HEK293 (cell line): ENCODE data around the gene STRA6.
A peak's percentile ranks its signal among the peaks of the same experiment; 100 is the strongest.

ENCODE experiments used
- HOXA7 ChIP-seq: sonication (generic); formaldehyde crosslinking; IDR thresholded peaks from 2 replicates; pipeline ENCODE4 v1.8.1; 2022; ENCODE audit warnings: missing genetic modification reagents, borderline replicate concordance
- KLF8 ChIP-seq: fragments of 450-650 bp; formaldehyde crosslinking; IDR thresholded peaks from 2 replicates; pipeline ENCODE4 v1.5.1; 2016; ENCODE audit warnings: missing biosample characterization, missing genetic modification characterization
- TRIM28 ChIP-seq: IDR thresholded peaks from 2 replicates; pipeline ENCODE4 v1.6.1; 2011; ENCODE audit warnings: low read length, control low read depth, borderline replicate concordance
- ZBTB17 ChIP-seq: fragments of 450-650 bp; formaldehyde crosslinking; IDR thresholded peaks from 2 replicates; pipeline ENCODE4 v1.5.1; 2016; ENCODE audit warnings: missing biosample characterization, missing genetic modification characterization
- ZFP37 ChIP-seq: fragments of 450-650 bp; formaldehyde crosslinking; IDR thresholded peaks from 2 replicates; pipeline ENCODE4 v1.5.1; 2016; ENCODE audit warnings: missing biosample characterization, missing genetic modification characterization
- ZFP41 ChIP-seq: fragments of 450-650 bp; formaldehyde crosslinking; IDR thresholded peaks from 2 replicates; pipeline ENCODE4 v1.5.1; 2016; ENCODE audit warnings: missing biosample characterization, missing genetic modification characterization, borderline replicate concordance
- ZNF132 ChIP-seq: fragments of 450-650 bp; formaldehyde crosslinking; IDR thresholded peaks from 2 replicates; pipeline ENCODE4 v1.5.1; 2017; ENCODE audit warnings: missing biosample characterization, missing genetic modification characterization, borderline replicate concordance
- ZNF266 ChIP-seq: fragments of 450-650 bp; formaldehyde crosslinking; IDR thresholded peaks from 2 replicates; pipeline ENCODE4 v1.5.1; 2016; ENCODE audit warnings: missing biosample characterization, missing genetic modification characterization, low read depth
- ZNF416 ChIP-seq: fragments of 450-650 bp; formaldehyde crosslinking; IDR thresholded peaks from 2 replicates; pipeline ENCODE4 v1.5.1; 2016; ENCODE audit warnings: missing biosample characterization, missing genetic modification characterization
- ZNF529 ChIP-seq: fragments of 450-650 bp; formaldehyde crosslinking; IDR thresholded peaks from 2 replicates; pipeline ENCODE4 v1.5.1; 2017; ENCODE audit warnings: missing genetic modification characterization, missing biosample characterization; ENCODE audit not compliant: insufficient replicate concordance
- ZNF530 ChIP-seq: fragments of 450-650 bp; formaldehyde crosslinking; IDR thresholded peaks from 2 replicates; pipeline ENCODE4 v1.5.1; 2016; ENCODE audit warnings: low read depth, missing biosample characterization, missing genetic modification characterization
- ZNF629 ChIP-seq: fragments of 450-650 bp; formaldehyde crosslinking; IDR thresholded peaks from 2 replicates; pipeline ENCODE4 v1.5.1; 2017; ENCODE audit warnings: missing biosample characterization, missing genetic modification characterization
- ZNF664 ChIP-seq: fragments of 450-650 bp; formaldehyde crosslinking; IDR thresholded peaks from 2 replicates; pipeline ENCODE4 v1.5.1; 2016; ENCODE audit warnings: missing biosample characterization, missing genetic modification characterization
- ZNF785 ChIP-seq: fragments of 450-650 bp; formaldehyde crosslinking; IDR thresholded peaks from 2 replicates; pipeline ENCODE4 v1.5.1; 2016; ENCODE audit warnings: missing biosample characterization, missing genetic modification characterization
- ZSCAN30 ChIP-seq: fragments of 450-650 bp; IDR thresholded peaks from 2 replicates; pipeline ENCODE4 v1.5.1; 2018; ENCODE audit warnings: missing biosample characterization, mild to moderate bottlenecking, missing genetic modification characterization, moderate library complexity
- TF ChIP-seq, protein P1 (sequence below): fragments of 450-650 bp; formaldehyde crosslinking; IDR thresholded peaks from 2 replicates; pipeline ENCODE4 v1.5.1; 2016; ENCODE audit warnings: missing biosample characterization, missing genetic modification characterization
- TF ChIP-seq, protein P2 (sequence below): fragments of 450-650 bp; formaldehyde crosslinking; IDR thresholded peaks from 2 replicates; pipeline ENCODE4 v1.5.1; 2016; ENCODE audit warnings: missing biosample characterization, missing genetic modification characterization
- TF ChIP-seq, protein P3 (sequence below): fragments of 450-650 bp; formaldehyde crosslinking; conservative IDR thresholded peaks from 2 replicates; pipeline ENCODE4 v1.5.1; 2016; ENCODE audit warnings: low read depth, missing biosample characterization, missing genetic modification characterization
- TF ChIP-seq, protein P4 (sequence below): fragments of 450-650 bp; formaldehyde crosslinking; IDR thresholded peaks from 2 replicates; pipeline ENCODE4 v1.5.1; 2016; ENCODE audit warnings: missing biosample characterization, missing genetic modification characterization
- TF ChIP-seq, protein P5 (sequence below): fragments of 450-650 bp; formaldehyde crosslinking; IDR thresholded peaks from 2 replicates; pipeline ENCODE4 v1.5.1; 2016; ENCODE audit warnings: missing biosample characterization, missing genetic modification characterization
- TF ChIP-seq, protein P6 (sequence below): fragments of 450-650 bp; formaldehyde crosslinking; IDR thresholded peaks from 2 replicates; pipeline ENCODE4 v1.5.1; 2016; ENCODE audit warnings: missing biosample characterization, missing genetic modification characterization

The STRA6 gene

DNA sequence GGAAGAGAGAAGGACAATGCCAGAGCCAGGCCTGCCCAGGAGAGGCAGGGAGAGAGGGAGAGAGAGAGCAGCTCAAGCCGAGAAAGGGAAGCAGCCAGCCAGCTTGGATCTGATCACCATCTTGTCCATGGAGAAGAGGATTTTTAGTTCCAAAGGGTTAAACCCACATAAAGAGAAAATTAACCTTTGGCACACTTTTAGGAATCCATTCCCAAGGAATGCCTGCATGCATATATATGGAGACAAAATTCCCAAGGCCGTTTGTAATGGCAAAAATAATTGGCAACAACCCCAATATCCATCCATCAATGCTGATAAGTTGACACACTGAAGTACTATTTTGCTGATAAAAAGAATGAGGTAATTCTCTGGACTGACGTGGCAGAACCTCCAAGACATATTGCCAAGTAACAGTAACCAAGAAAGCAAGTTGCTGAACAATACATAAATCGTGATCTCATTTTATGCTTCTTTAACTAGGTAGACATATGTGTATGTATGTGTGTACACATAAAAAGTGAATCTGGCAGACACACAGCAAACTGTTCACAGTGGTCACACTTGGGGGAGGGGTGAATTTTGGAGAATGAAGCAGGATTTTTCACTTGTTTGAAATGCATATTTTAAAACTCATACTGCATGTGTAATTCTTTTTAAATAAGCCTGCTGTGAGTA, 7.5 kb upstream of the STRA6 start (continued):
- TF ChIP-seq, protein P1, sequence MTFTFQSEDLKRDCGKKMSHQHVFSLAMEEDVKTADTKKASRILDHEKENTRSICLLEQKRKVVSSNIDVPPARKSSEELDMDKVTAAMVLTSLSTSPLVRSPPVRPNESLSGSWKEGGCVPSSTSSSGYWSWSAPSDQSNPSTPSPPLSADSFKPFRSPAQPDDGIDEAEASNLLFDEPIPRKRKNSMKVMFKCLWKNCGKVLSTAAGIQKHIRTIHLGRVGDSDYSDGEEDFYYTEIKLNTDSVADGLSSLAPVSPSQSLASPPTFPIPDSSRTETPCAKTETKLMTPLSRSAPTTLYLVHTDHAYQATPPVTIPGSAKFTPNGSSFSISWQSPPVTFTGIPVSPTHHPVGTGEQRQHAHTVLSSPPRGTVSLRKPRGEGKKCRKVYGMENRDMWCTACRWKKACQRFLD (tag by site-specific recombination), result no peak
- TF ChIP-seq ZNF266 (tag by site-specific recombination), result no peak
- no peak for TF ChIP-seq ZBTB17 (tag by site-specific recombination)
- TF ChIP-seq, protein P2, sequence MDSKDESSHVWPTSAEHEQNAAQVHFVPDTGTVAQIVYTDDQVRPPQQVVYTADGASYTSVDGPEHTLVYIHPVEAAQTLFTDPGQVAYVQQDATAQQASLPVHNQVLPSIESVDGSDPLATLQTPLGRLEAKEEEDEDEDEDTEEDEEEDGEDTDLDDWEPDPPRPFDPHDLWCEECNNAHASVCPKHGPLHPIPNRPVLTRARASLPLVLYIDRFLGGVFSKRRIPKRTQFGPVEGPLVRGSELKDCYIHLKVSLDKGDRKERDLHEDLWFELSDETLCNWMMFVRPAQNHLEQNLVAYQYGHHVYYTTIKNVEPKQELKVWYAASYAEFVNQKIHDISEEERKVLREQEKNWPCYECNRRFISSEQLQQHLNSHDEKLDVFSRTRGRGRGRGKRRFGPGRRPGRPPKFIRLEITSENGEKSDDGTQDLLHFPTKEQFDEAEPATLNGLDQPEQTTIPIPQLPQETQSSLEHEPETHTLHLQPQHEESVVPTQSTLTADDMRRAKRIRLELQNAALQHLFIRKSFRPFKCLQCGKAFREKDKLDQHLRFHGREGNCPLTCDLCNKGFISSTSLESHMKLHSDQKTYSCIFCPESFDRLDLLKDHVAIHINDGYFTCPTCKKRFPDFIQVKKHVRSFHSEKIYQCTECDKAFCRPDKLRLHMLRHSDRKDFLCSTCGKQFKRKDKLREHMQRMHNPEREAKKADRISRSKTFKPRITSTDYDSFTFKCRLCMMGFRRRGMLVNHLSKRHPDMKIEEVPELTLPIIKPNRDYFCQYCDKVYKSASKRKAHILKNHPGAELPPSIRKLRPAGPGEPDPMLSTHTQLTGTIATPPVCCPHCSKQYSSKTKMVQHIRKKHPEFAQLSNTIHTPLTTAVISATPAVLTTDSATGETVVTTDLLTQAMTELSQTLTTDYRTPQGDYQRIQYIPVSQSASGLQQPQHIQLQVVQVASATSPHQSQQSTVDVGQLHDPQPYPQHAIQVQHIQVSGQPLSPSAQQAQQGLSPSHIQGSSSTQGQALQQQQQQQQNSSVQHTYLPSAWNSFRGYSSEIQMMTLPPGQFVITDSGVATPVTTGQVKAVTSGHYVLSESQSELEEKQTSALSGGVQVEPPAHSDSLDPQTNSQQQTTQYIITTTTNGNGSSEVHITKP, result peak; percentile 40; the same call in 1 of the 2 replicates
- TF ChIP-seq ZNF529 (tag by site-specific recombination), result no peak
- TF ChIP-seq ZNF664 (tag by site-specific recombination), result peak; percentile 95
- TF ChIP-seq, protein P3, sequence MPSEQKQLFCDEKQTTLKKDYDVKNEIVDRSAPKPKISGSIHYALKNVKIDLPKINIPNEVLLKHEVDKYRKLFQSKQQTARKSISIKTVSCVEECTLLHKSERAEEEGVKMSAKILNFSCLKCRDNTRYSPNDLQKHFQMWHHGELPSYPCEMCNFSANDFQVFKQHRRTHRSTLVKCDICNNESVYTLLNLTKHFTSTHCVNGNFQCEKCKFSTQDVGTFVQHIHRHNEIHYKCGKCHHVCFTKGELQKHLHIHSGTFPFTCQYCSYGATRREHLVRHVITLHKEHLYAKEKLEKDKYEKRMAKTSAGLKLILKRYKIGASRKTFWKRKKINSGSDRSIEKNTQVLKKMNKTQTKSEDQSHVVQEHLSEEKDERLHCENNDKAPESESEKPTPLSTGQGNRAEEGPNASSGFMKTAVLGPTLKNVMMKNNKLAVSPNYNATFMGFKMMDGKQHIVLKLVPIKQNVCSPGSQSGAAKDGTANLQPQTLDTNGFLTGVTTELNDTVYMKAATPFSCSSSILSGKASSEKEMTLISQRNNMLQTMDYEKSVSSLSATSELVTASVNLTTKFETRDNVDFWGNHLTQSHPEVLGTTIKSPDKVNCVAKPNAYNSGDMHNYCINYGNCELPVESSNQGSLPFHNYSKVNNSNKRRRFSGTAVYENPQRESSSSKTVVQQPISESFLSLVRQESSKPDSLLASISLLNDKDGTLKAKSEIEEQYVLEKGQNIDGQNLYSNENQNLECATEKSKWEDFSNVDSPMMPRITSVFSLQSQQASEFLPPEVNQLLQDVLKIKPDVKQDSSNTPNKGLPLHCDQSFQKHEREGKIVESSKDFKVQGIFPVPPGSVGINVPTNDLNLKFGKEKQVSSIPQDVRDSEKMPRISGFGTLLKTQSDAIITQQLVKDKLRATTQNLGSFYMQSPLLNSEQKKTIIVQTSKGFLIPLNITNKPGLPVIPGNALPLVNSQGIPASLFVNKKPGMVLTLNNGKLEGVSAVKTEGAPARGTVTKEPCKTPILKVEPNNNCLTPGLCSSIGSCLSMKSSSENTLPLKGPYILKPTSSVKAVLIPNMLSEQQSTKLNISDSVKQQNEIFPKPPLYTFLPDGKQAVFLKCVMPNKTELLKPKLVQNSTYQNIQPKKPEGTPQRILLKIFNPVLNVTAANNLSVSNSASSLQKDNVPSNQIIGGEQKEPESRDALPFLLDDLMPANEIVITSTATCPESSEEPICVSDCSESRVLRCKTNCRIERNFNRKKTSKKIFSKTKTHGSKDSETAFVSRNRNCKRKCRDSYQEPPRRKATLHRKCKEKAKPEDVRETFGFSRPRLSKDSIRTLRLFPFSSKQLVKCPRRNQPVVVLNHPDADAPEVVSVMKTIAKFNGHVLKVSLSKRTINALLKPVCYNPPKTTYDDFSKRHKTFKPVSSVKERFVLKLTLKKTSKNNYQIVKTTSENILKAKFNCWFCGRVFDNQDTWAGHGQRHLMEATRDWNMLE (tag by site-specific recombination), result 0 out of 2 replicates have a peak, but pooled peaks have one; percentile 15
- TF ChIP-seq ZNF629 (tag by site-specific recombination), result peak; percentile 97
- no peak; the same call in 1 of the 2 replicates for TF ChIP-seq TRIM28
- TF ChIP-seq ZNF132 (tag by site-specific recombination), result no peak
- no peak for TF ChIP-seq ZNF530 (tag by site-specific recombination)
- TF ChIP-seq ZFP37, result no peak; the same call in 1 of the 2 replicates
- peak; percentile 67 for TF ChIP-seq KLF8
- TF ChIP-seq ZFP41 (tag by site-specific recombination), result no peak
- TF ChIP-seq, protein P4, sequence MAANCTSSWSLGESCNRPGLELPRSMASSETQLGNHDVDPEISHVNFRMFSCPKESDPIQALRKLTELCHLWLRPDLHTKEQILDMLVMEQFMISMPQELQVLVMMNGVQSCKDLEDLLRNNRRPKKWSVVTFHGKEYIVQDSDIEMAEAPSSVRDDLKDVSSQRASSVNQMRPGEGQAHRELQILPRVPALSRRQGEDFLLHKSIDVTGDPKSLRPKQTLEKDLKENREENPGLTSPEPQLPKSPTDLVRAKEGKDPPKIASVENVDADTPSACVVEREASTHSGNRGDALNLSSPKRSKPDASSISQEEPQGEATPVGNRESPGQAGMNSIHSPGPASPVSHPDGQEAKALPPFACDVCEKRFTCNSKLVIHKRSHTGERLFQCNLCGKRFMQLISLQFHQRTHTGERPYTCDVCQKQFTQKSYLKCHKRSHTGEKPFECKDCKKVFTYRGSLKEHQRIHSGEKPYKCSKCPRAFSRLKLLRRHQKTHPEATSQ, result no peak
- TF ChIP-seq, protein P5, sequence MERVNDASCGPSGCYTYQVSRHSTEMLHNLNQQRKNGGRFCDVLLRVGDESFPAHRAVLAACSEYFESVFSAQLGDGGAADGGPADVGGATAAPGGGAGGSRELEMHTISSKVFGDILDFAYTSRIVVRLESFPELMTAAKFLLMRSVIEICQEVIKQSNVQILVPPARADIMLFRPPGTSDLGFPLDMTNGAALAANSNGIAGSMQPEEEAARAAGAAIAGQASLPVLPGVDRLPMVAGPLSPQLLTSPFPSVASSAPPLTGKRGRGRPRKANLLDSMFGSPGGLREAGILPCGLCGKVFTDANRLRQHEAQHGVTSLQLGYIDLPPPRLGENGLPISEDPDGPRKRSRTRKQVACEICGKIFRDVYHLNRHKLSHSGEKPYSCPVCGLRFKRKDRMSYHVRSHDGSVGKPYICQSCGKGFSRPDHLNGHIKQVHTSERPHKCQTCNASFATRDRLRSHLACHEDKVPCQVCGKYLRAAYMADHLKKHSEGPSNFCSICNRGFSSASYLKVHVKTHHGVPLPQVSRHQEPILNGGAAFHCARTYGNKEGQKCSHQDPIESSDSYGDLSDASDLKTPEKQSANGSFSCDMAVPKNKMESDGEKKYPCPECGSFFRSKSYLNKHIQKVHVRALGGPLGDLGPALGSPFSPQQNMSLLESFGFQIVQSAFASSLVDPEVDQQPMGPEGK (tag by site-specific recombination), result peak; percentile 60
- TF ChIP-seq ZNF416 (tag by site-specific recombination), result no peak
- TF ChIP-seq, protein P6, sequence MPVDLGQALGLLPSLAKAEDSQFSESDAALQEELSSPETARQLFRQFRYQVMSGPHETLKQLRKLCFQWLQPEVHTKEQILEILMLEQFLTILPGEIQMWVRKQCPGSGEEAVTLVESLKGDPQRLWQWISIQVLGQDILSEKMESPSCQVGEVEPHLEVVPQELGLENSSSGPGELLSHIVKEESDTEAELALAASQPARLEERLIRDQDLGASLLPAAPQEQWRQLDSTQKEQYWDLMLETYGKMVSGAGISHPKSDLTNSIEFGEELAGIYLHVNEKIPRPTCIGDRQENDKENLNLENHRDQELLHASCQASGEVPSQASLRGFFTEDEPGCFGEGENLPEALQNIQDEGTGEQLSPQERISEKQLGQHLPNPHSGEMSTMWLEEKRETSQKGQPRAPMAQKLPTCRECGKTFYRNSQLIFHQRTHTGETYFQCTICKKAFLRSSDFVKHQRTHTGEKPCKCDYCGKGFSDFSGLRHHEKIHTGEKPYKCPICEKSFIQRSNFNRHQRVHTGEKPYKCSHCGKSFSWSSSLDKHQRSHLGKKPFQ, result peak; percentile 91
- no peak for TF ChIP-seq HOXA7 (CRISPR knock-in tag)
- TF ChIP-seq ZNF785, result no peak
- TF ChIP-seq ZSCAN30 (tag by site-specific recombination), result no peak
